Mucosa of gallbladder (tissue), 1 donor: ENCODE data around the gene CGB3. TPM values are rescaled to one million over a fixed set of nuclear protein-coding genes. Genes with fewer than 3 reads are reported as not detected.

ENCODE experiments used
- DNase-seq: peaks from one replicate; pipeline ENCODE4 v3.0.0-alpha.2; 2020; ENCODE audit warnings: low spot score
- total RNA-seq: library from RNA; stranded (reverse); gene quantifications from one replicate; pipeline ENCODE4 v1.2.1, GENCODE V29; 2021
- donor health status: DM: no; HTN: no; CAD: no.

Gene CGB3
- total RNA-seq, 1 donor from 2014 or later: not detected

DNA sequence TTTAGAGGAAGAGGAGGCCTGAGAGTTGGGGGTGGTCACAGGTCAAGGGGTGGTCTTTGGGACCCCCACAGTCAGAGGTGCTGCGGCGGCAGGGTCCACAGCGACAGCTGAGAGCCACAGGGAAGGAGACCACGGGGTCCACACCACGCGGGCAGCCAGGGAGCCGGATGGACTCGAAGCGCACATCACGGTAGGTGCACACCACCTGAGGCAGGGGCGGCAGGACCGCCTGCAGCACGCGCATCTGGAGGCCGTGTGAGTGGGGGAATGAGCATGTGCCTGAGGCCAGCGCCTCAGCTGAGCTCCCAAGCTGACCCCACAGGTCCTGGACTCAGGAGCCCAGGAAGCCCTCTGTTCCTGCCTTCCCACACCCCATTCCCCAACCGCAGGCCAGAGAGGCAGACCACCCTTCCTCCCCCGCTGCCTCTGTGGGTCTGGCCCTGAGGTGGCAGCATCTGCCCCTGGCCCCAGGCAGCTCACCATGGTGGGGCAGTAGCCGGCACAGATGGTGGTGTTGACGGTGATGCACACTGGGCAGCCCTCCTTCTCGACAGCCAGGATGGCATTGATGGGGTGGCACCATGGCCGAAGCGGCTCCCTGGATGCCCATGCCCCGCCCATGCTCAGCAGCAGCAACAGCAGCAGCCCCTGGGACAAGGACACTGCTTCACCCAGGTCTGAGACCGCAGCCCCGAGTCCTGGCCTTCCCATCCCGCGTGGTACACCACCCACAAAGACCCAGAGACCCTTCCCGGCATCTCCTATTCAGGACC lies 7.9 kb downstream of the CGB3 start:
- no peak for DNase-seq

DNA sequence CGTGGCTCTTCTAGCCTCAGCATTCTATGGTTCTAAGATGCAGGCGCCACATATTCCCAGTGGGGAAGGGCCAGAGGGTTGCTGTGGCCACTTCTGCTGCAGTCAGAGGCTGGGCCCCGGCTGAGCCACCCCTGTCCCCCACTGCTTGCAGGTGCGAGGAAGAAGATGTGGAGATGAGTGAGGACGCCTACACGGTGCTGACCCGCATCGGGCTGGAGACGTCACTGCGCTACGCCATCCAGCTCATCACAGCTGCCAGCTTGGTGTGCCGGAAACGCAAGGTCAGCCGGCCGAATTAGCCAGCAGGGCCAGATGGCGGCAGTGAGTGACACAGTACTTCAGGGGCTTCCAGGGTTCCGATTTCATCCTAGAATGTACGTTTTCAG lies 9.3 kb downstream of the CGB3 start:
- no peak for DNase-seq

DNA sequence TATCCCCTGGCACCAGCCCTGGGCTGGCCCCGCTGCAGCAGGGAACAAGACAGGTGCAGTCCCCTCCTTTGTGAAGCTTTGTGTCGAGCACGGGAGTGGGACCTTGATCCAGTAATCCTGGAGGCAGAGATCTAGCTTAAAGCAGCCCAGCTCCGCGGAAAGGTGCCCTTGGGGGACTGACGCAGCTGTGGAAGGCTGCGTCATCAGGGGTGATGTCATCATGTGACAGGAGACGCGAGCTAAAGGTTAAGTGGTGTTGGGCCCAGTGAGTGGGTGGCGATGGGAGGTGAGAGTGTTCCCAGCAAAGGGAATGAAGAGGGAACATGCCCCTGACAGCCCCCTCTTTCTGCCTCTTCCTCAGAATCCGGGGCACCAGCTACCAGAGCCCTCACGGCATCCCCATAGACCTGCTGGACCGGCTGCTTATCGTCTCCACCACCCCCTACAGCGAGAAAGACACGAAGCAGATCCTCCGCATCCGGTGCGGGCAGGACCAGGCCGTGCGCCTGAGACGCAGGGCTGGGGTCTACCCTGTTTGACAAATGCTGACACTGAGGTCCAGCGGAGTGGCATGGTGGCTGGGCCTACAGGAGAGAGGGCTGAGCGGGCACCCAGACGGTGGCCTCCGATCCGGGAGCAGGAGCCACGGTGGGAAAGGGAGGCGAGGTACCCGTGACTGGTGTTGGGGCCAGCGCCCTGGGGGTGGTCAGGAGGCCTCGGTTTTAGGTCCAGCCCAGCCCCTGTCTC lies 9.8 kb downstream of the CGB3 start:
- no peak for DNase-seq

DNA sequence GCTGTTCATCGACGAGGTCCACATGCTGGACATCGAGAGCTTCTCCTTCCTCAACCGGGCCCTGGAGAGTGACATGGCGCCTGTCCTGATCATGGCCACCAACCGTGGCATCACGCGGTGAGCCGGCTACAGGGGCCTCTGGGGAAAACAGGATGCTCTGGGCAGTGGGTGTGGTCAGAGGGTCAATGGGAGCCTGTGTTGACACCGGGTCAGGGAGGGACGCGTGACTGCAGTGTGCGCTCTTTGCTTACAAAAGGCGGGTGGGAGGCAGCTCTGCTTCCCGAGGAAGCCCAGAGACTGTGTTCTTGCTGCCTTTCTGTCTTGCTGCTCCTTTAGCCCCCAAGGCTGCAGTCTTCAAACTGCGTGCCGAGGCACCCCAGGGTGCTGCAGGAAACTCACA lies 12.9 kb downstream of the CGB3 start:
- no peak for DNase-seq

DNA sequence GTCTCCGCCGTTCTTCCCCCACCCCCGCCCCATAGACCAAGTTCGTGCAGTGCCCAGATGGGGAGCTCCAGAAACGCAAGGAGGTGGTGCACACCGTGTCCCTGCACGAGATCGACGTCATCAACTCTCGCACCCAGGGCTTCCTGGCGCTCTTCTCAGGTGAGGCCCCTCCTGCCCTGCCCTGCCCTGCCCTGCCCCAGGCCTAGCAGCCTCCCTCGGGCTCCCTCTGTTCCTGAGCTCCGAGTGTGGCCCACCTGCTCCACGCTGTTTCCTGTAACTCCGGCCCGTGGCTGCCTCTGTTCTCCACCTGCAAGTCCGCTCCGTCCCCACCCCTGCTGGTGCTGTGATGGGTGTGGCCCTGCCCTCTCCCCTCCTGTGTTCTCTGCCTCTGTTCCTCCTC lies 13.7 kb downstream of the CGB3 start:
- no peak for DNase-seq

DNA sequence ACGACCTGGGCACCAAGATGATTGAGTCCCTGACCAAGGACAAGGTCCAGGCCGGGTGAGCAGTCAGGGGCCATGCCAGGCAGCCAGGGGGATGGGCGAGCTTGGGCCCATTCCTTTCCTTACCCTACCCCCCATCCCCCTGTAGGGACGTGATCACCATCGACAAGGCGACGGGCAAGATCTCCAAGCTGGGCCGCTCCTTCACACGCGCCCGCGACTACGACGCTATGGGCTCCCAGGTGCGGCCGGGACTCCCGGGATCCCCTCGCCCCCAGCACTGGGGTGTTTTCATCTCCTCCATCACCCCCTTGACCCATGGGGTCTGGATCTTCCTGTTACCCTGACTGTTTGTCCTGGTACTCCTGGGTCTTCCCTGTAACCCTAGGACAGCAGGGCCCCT lies 14.3 kb downstream of the CGB3 start:
- no peak for DNase-seq

DNA sequence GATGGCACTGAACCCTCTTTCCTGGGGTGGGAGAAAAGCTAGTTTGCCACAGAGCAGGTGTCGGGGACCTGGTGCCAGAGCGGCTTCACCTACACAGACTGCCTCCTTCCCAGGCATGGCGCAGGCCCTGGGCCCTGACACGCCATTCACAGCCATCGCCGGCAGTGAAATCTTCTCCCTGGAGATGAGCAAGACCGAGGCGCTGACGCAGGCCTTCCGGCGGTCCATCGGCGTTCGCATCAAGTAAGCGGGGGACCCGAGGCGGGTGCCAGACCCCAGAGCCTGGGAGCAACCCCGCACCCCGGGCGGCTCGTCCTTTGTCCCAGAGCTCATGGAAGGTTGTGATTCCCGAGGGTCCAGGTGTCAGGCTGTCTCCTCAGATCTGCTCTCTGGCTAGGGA lies 17.2 kb downstream of the CGB3 start:
- no peak for DNase-seq

- no peak for DNase-seq
These were observed 19.0 kb downstream of the CGB3 start for GRCh38 chr19:49004964-49005614.

DNA sequence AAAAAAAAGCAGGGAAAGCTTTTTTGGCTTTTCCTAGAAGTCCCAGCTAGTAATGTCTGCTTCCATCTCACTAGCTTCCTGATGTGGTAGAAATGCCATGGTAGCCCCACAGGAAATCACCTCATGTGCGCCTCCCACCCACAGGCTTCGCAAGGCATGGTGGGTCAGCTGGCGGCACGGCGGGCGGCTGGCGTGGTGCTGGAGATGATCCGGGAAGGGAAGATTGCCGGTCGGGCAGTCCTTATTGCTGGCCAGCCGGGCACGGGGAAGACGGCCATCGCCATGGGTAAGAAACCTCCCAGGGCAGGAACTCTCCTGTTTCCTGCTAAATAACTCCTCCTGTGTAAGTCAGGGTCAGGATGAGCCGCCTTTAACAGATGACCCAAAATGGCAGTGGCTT lies 20.0 kb downstream of the CGB3 start:
- no peak for DNase-seq

DNA sequence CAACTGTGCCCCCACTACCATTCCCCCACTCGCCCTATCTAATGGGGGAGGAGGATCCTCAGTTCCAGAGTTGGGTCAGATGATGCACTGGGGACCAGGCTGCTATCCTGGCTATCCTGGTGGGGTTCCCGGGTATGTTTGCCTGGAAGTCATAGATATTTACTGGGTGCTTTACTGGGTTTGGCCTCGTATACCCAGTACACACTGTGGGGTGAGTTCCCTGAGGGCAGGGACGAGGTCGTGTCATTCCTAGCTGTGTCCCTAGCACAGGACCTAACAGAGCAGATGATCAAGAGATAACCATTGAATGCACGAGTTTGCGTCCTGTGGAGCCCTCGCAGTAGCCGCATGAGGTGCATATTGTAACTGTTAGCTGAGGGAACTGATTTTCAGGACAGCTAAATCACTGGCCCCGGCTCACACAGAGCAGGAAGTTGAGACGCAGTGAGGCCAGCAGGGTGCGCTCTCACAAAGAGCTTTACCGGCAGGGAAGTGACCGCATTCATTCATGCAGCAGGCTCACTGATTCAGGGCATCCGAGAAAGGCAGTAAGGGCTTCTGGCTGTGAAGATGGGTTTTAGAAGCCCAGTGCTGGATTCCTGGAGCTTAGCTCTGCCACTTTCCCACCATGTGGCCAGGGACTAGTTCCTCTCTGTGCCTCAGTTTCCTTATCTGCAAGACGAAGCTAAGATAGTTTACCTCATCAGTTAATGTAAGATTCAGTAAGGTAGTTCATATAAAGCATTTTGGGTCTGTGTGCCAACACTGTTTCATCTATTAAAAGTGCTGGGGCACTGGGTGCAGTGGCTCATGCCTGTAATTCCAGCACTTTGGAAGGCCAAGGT lies 24.4 kb downstream of the CGB3 start:
- DNase-seq: no peak

DNA sequence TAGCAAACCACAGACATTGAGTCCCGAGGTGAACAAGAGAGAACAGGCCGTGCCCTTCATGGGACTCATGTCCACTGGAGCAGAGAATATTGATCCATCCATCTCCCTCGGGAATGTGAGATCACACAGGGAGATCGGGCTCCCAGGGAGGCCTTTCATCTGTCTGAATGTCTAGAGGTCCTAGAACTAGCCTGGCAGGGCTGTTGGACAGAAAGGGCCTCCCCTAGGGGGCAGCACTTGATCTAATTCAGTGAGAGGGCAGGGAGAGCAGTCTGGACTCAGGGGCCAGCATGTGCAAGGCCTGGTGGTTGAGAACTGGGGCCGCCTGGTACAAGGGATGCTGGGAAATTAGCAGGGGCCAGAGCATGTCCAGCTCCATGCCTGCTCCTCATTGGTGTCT lies 26.2 kb downstream of the CGB3 start:
- DNase-seq: no peak

DNA sequence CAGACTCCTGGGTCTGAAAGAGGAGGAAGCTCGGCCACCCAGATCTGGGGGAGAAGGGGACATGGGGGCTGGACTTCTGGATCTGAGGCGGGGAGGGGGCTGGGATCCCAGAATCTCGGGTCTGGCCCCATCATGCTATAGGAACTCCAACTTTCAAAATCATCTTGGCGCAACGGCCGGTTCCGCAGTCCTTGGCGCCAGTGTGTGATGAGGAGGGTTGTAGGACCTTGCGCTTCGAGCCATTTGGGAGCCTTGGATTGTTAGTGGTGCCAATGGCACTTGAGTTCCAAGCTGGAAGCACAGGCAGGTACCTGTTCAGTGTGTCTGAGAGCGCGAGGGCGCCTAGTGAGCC lies 30.1 kb downstream of the CGB3 start:
- DNase-seq: no peak

DNA sequence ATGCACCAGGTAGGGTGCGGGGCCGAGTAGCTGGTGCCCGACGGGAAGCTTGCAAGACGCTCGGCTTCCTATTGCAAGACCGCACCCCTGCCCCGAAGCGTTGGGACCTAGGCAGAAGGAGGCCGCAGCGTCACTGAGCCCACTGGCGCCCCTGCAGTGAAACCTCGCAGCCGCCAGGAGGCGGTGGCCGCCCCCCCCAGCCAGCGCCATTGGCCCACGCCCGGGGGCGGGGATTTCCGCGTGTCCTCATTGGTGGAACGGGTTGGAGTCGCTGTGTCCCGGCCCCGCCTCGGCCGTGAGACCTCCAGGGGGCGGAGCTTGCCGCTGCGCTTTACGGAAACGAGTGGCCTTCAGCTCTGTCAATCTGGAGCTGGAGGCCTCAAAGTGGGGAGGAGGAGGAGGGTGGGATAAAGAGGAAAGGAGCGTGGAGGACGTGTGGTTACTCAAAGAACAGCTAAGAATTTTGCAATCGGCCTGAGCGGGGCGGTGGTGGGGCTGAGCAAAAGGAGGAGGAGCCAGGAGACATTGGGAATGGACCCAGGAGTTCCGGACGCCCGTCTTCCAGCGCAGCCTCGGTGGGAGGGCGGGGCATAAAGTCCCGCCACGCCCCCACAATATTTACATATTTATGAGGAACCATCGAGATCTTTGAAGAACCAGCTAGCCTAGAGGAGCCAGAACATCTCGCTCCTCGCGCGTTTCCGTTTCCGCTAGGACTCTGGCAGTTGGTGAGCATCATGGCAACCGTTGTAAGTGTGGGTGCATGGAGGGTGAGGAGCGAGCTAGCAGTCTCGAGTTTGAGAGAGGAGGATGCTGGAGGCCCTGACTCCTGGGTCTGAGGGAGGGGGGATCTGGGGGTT lies 30.7 kb downstream of the CGB3 start, which contains the start of the genes GYS1 and RUVBL2:
TSS of gene GYS1 (minus strand) at position 135 of the 860 bp plus-strand sequence. CDS start 197 bp downstream, outside the sequence.
TSS of gene RUVBL2 (plus strand) at position 713 of the 860 bp plus-strand sequence. CDS start at position 738, 25 bp downstream.
- DNase-seq: peak; percentile 100

- DNase-seq: no peak
These were observed 31.5 kb downstream of the CGB3 start for GRCh38 chr19:48992581-48993174.

- DNase-seq: peak; percentile 63
These were observed 32.1 kb downstream of the CGB3 start for GRCh38 chr19:48991873-48992580.

DNA sequence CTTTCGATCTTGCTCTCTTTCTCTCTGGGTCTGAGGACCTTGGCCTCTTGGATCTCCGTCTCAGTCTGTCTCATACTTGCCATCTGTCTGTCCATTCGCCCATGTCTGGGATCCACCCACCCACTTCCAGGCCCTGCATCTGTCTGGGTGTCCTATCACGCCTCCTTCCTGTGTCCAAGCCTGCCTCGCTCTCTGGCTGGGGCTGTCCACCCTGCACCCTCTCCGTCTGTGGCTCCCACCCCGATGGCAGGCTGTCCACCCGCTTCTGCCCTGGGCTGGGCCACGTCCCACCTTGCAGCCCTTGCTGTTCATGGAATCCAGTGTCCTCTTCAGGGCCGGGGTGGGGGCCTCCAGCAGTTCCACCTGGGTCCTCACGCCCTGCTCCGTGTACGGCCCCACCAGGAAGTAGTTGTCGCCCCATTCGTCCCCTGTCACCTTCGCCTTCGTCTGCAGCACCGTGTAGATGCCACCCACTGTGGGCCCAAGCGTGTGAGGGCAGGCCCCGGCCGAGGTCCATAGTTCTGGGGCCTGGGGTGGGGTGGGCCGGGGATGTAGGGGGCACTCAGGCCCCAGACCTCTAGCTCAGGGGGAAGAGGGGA lies 33.0 kb downstream of the CGB3 start:
- no peak for DNase-seq

- no peak for DNase-seq
These were observed 33.7 kb downstream of the CGB3 start for GRCh38 chr19:48990400-48990799.

DNA sequence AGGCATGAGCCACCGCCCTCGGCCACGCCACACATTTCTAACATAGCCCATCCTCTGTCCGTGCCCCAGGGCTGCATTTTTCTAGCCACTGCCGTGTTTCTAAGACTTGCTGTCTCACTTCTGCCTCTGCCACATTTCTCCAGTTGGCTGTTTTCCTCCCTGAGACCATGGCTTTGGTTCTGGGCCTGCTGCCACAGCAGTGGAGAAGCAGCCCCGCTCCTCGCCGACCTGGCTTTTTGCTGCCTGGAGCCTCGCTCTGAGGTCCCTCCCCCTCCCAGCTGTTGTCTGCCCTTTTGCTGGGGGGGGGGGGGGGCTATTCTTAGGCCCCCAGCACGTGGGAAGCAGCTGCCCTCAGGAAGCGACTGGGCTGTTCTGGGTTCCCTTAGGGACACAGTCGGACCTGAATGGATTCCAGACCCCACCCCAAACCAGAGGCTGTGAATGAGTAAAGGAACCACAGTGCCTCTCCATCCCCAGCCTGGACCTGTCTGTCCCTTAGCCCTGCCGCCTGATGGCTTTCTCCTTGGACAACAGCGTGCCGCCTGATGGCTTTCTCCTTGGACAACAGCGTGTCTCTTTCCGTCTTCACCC lies 34.3 kb downstream of the CGB3 start:
- no peak for DNase-seq

DNA sequence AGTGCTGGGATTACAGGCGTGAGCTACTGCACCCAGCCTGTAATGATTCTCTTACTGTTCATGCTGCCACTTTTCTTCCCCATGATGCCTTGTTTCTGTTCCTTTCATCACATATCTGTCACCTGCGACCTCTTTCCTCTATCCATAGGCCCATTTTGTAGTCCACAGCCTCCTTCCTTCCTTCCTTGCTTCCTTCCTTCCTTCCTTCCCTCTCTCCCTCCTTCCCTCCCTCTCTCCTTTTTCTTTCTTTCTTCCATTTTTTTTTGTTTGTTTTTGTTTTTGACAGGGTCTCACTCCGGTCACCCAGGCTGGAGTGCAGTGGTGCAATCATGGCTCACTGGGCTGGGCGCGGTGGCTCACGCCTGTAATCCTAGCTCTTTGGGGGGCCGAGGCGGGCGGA lies 35.3 kb downstream of the CGB3 start:
- DNase-seq: no peak
